GM12891 (cell line): Measurements from ENCODE around the gene SUDS3.

Experiments used
- DNase-seq: peaks from one replicate; pipeline ENCODE4 v3.0.0; 2011; ENCODE audit warnings: low spot score; ENCODE audit not compliant: insufficient read length
- FAIRE-seq: peaks from 2 replicates; lab custom pipeline; 2011; peaks lifted over from hg19 to GRCh38; lab: Jason Lieb, UNC
- PAX5 ChIP-seq: IDR thresholded peaks from 2 replicates; pipeline ENCODE4 v1.6.1; 2011; ENCODE audit warnings: low read length, moderate library complexity, mild to moderate bottlenecking; ENCODE audit not compliant: insufficient read depth, severe bottlenecking
- POLR2A ChIP-seq: IDR thresholded peaks from 2 replicates; pipeline ENCODE4 v1.6.1; 2011; ENCODE audit warnings: low read depth, low read length, control low read depth
- POLR2AphosphoS5 ChIP-seq: IDR thresholded peaks from 2 replicates; pipeline ENCODE4 v1.6.1; 2011; ENCODE audit warnings: low read depth, low read length, control low read depth
- POU2F2 ChIP-seq: IDR thresholded peaks from 2 replicates; pipeline ENCODE4 v1.6.1; 2011; ENCODE audit warnings: low read depth, mild to moderate bottlenecking, control low read depth, low read length, moderate library complexity
- SPI1 ChIP-seq: IDR thresholded peaks from 2 replicates; pipeline ENCODE4 v1.6.1; 2011; ENCODE audit warnings: low read depth, low read length, control low read depth
- TAF1 ChIP-seq: IDR thresholded peaks from 2 replicates; pipeline ENCODE4 v1.6.1; 2011; ENCODE audit warnings: low read depth, low read length, control low read depth

The SUDS3 gene

DNA sequence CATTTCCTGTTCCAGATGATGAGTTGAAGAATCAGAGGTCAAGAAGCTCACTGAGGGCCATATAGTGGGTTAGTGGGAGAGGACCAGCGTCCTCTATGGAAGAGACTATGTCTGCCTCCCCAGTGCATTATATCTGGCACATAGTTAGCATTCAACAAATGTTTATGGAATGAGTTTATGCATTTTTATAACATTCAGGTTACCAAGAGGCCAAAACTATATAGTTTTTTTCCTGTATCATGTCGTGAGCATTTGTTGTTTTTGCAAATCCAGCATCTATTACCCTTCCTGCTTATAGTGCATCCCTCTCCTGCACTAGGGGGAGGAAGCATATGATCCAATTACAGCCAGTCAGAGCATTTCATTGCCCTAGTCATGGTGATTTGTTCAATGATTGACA lies 60.6 kb downstream of the SUDS3 start:
- DNase-seq (no peak), FAIRE-seq (no peak)
- TF ChIP-seq PAX5 (no peak), SPI1 (no peak), POU2F2 (no peak), POLR2AphosphoS5 (no peak), TAF1 (no peak), POLR2A (no peak)

GRCh38 chr12:118439068-118439467 lies 62.7 kb downstream of the SUDS3 start:
- no peak for FAIRE-seq

GRCh38 chr12:118446247-118446646 lies 69.9 kb downstream of the SUDS3 start:
- TF ChIP-seq PAX5 (no peak), POLR2A (no peak), TAF1 (no peak), POU2F2 (no peak), SPI1 (no peak), POLR2AphosphoS5 (no peak)
- DNase-seq (no peak), FAIRE-seq (no peak)

More at GRCh38 chr12:118439068-118439467, 62.7 kb downstream of the SUDS3 start:
- DNase-seq, result no peak
- TF ChIP-seq POLR2AphosphoS5 (no peak), SPI1 (no peak), POU2F2 (no peak), PAX5 (no peak), POLR2A (no peak), TAF1 (no peak)

DNA sequence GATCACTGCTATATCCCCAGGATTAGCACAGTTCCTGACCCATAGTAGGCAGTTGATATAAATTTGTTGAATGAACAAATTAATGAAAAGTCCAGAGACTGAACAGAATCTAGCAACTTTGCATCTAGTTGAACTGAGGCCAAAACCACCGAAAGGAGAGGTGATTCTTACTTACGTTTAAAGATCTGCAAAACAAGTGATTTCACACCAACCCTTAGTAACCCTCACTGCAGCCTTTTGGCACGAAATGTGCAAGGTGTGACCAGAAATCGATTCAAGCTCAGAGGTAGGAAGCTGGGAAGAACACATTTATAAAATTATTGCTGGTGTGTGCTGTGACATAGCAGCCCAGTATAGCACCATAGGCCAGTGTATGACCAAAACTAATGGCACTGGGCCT lies 70.8 kb downstream of the SUDS3 start:
- FAIRE-seq (no peak), DNase-seq (no peak)
- no peak for TF ChIP-seq SPI1
- no peak for TF ChIP-seq POU2F2
- TF ChIP-seq POLR2A, result no peak

DNA sequence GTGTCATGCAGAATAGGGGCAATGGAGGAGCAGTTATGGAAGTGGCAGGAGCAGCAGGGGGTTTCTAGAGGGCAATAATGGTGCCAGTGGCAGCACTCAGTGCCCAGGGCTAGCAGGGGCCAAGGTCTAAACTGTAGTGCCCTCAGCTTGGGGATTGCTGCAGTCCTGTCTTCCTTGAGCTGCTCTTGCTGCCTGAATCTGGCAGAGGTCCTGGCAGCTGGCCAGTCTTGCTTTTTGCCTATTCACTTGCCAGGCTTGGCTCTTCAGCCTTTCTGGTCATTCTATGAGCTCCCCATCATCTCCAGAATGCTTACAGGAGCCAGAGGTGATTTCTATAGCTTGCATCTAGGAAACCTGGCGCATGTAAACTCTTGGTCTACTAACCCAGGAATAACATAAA lies 72.0 kb downstream of the SUDS3 start:
- TF ChIP-seq TAF1, result no peak
- no peak for TF ChIP-seq POLR2AphosphoS5
- TF ChIP-seq POU2F2, result no peak
- TF ChIP-seq POLR2A, result no peak
- TF ChIP-seq SPI1, result no peak
- no peak for TF ChIP-seq PAX5
- DNase-seq (no peak), FAIRE-seq (no peak)

GRCh38 chr12:118455327-118455726 lies 79.0 kb downstream of the SUDS3 start:
- no peak for FAIRE-seq
- TF ChIP-seq POU2F2 (no peak), POLR2A (no peak), SPI1 (no peak), PAX5 (no peak)

DNA sequence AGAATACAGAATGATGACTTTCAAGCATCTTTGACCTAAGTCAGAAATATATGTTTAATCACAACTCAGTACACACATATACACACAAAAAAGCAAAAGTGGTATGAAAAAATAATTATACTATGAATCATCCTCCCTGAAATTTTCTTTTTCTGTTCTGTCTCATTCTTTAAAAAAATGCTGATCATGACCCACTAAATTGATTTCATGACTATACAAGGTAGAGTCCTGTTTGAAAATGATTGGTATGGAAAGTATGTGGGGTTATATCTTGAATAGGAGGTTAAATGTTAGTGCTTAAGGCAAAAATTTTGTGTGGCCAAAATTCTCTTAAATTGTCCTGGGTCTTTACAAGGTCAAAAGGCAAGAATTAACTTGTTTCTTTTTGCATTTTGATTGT lies 80.4 kb downstream of the SUDS3 start:
- TF ChIP-seq TAF1, result no peak
- no peak for TF ChIP-seq SPI1
- no peak for TF ChIP-seq PAX5
- TF ChIP-seq POLR2A, result no peak
- TF ChIP-seq POLR2AphosphoS5, result no peak
- no peak for FAIRE-seq
- no peak for DNase-seq

More at GRCh38 chr12:118455327-118455726, 79.0 kb downstream of the SUDS3 start:
- no peak for DNase-seq

GRCh38 chr12:118459110-118459509 lies 82.8 kb downstream of the SUDS3 start:
- no peak for DNase-seq
- TF ChIP-seq TAF1 (no peak), SPI1 (no peak), POLR2AphosphoS5 (no peak), PAX5 (no peak), POU2F2 (no peak), POLR2A (no peak)
- FAIRE-seq, result no peak

DNA sequence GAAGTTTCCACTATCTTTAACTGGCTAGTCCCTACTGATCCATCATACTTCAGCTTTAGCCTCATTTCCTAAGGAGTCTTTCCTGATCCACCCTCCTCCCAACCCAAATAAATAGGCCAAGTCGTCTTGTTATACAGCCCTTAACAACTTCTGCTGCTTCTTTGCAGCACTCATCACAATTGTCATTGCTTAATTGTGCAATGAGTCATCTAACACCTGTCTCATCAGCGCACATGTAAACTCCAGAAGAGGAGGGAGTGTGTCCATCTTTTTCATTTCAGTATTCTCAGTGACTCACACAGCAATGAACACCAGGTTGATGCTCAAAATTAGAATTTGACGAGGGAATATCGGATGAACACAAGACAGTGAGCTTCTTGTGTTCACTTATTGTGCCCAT lies 87.3 kb downstream of the SUDS3 start:
- FAIRE-seq (no peak), DNase-seq (no peak)
- no peak for TF ChIP-seq POLR2AphosphoS5
- no peak for TF ChIP-seq POU2F2
- TF ChIP-seq SPI1, result no peak

GRCh38 chr12:118465706-118466105 lies 89.4 kb downstream of the SUDS3 start:
- DNase-seq, result no peak
- FAIRE-seq, result no peak
- TF ChIP-seq POLR2AphosphoS5 (no peak), SPI1 (no peak), PAX5 (no peak), TAF1 (no peak), POU2F2 (no peak), POLR2A (no peak)
